A673 (cell line): ENCODE measurements around the gene ADAMTSL2.

Source experiments
- CTCF ChIP-seq: fragments of 300-800, 200-600 bp; sonication (generic); conservative IDR thresholded peaks from 2 replicates; pipeline ENCODE4 v1.5.1; 2017; ENCODE audit warnings: low read depth, mild to moderate bottlenecking, antibody characterized with exemption, low read length, moderate library complexity, mixed read lengths
- EZH2 ChIP-seq: fragments of 200-600 bp; sonication (generic); IDR thresholded peaks from 2 replicates; pipeline ENCODE4 v1.6.1; 2017; ENCODE audit warnings: borderline replicate concordance, low read depth, mild to moderate bottlenecking, mixed read lengths, antibody characterized with exemption, low read length; ENCODE audit not compliant: poor library complexity, severe bottlenecking

GRCh38 chr9:133524146-133524545, 10.4 kb upstream of the ADAMTSL2 start:
- no peak for TF ChIP-seq CTCF
- TF ChIP-seq EZH2 = no peak
